ENCODE results near the gene DNAJC3. TPM values are rescaled to one million over a fixed set of nuclear protein-coding genes. Genes with fewer than 3 reads are reported as not detected.
"Not testable (repeated sequence)": the region's sequence is repeated elsewhere in the genome, so short reads cannot be mapped to it uniquely, and the experiment has no call there.

Gene DNAJC3
- total RNA-seq, 1 experiment from 2014 or later = 21.2 TPM

DNA sequence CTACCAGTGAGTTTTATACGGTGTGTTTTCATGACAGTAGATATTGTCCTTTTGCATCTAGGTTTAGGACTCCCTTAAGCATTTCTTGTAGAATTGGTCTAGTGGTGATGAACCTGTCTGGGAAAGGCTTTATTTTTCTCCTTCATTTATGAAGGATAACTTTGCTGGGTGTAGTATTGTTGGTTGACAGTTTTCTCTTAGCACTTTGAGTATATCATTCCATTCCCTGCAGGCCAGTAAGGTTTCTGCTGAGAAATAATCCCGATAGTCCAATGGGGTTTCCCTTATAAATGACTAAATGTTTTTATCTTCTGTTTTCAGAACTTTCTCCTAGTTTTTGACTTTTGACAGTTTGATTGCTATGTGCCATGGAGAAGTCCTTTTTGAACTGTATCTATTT, 57.2 kb downstream of the DNAJC3 start:
- H2BK15ac ChIP-seq (ENCODE audit: low read depth, low read length) = no peak overlapping the region
- Mint-ChIP-seq H3K4me1 (no peaks in the 10 kb centered on the region), H3K36me3 (ENCODE audit: insufficient read depth in 1 of 3, low read depth in 3 of 3) (peaks cover 39 to 54% (median 48%) of the 10 kb centered on the region in 3 experiments), H3K27me3 (ENCODE audit: low read depth) (no peaks in the 10 kb centered on the region; the same call in 1 of the 2 replicates), H3K27ac (no peak overlapping the region), H3K9me3 (peaks cover 41 to 43% of the 10 kb centered on the region in 2 experiments), H3K4me3 (no peak overlapping the region)
- H3K18ac ChIP-seq (ENCODE audit: insufficient read length, low read depth, low read length) = no peak overlapping the region
- H3K4me2 ChIP-seq (ENCODE audit: insufficient read depth, insufficient read length, low read length) = no peak overlapping the region
- no peak overlapping the region for H4K8ac ChIP-seq (replicated peaks; ENCODE audit: insufficient read length, low read depth, low read length)
- no peak overlapping the region for H4K91ac ChIP-seq (ENCODE audit: insufficient read length, low read depth, low read length)
- peaks cover 10% of the 10 kb centered on the region for H3K9me3 ChIP-seq (ENCODE audit: control insufficient read depth, low read depth, low read length)
- TF ChIP-seq, protein P1, sequence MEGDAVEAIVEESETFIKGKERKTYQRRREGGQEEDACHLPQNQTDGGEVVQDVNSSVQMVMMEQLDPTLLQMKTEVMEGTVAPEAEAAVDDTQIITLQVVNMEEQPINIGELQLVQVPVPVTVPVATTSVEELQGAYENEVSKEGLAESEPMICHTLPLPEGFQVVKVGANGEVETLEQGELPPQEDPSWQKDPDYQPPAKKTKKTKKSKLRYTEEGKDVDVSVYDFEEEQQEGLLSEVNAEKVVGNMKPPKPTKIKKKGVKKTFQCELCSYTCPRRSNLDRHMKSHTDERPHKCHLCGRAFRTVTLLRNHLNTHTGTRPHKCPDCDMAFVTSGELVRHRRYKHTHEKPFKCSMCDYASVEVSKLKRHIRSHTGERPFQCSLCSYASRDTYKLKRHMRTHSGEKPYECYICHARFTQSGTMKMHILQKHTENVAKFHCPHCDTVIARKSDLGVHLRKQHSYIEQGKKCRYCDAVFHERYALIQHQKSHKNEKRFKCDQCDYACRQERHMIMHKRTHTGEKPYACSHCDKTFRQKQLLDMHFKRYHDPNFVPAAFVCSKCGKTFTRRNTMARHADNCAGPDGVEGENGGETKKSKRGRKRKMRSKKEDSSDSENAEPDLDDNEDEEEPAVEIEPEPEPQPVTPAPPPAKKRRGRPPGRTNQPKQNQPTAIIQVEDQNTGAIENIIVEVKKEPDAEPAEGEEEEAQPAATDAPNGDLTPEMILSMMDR (conservative IDR thresholded peaks at IDR 0.05) = no peak
- H3K9ac ChIP-seq (ENCODE audit: extremely low read depth, insufficient read length, low read length) = no peak overlapping the region
- no peak overlapping the region for H2BK12ac ChIP-seq (ENCODE audit: insufficient read length, low read depth, low read length)
- H2AFZ ChIP-seq (ENCODE audit: low read length) = no peak overlapping the region
- H3K27me3 ChIP-seq (ENCODE audit: insufficient read depth, low read length) = no peaks in the 10 kb centered on the region
- H2BK20ac ChIP-seq (ENCODE audit: low read depth, low read length, poor library complexity, severe bottlenecking) = no peak overlapping the region
- no peaks in the 10 kb centered on the region for H4K20me1 ChIP-seq (ENCODE audit: control insufficient read depth, insufficient read depth, insufficient read length)
- H3K79me1 ChIP-seq (ENCODE audit: insufficient read depth, low read depth, low read length, poor library complexity, severe bottlenecking) = no peaks in the 10 kb centered on the region
- H2AK5ac ChIP-seq (ENCODE audit: insufficient read length, low read length) = no peak overlapping the region
- no peaks in the 10 kb centered on the region for H3K4me1 ChIP-seq (ENCODE audit: insufficient read depth, low read length)
- no peak overlapping the region for H3T11ph ChIP-seq (ENCODE audit: low read length)
- H2BK5ac ChIP-seq (ENCODE audit: insufficient read length, low read length) = no peak overlapping the region
- H3K14ac ChIP-seq (ENCODE audit: insufficient read depth, low read length) = no peak overlapping the region
- H3K56ac ChIP-seq (ENCODE audit: insufficient read length, low read depth, low read length) = no peak overlapping the region
- no peak for DNase-seq
- H3K23ac ChIP-seq (ENCODE audit: insufficient read length, low read depth, low read length) = no peak overlapping the region
- H3K27ac ChIP-seq (ENCODE audit: insufficient read length, low read depth, low read length) = no peak overlapping the region
- H3K23me2 ChIP-seq (ENCODE audit: insufficient read length, low read depth, low read length, poor library complexity, severe bottlenecking) = no peaks in the 10 kb centered on the region
- H2BK120ac ChIP-seq (ENCODE audit: low read depth, low read length, poor library complexity, severe bottlenecking) = no peak overlapping the region
- no CpG with 5 or more reads among the region's 2 CpGs for WGBS (ENCODE audit: extremely low coverage, insufficient read length, low lambda C conversion rate)
- H3K79me2 ChIP-seq (ENCODE audit: insufficient read depth, low read length) = no peaks in the 10 kb centered on the region
- H4K5ac ChIP-seq (ENCODE audit: insufficient read length, low read depth, low read length) = no peak overlapping the region
- H3K4ac ChIP-seq (ENCODE audit: low read depth, low read length) = no peak overlapping the region

DNA sequence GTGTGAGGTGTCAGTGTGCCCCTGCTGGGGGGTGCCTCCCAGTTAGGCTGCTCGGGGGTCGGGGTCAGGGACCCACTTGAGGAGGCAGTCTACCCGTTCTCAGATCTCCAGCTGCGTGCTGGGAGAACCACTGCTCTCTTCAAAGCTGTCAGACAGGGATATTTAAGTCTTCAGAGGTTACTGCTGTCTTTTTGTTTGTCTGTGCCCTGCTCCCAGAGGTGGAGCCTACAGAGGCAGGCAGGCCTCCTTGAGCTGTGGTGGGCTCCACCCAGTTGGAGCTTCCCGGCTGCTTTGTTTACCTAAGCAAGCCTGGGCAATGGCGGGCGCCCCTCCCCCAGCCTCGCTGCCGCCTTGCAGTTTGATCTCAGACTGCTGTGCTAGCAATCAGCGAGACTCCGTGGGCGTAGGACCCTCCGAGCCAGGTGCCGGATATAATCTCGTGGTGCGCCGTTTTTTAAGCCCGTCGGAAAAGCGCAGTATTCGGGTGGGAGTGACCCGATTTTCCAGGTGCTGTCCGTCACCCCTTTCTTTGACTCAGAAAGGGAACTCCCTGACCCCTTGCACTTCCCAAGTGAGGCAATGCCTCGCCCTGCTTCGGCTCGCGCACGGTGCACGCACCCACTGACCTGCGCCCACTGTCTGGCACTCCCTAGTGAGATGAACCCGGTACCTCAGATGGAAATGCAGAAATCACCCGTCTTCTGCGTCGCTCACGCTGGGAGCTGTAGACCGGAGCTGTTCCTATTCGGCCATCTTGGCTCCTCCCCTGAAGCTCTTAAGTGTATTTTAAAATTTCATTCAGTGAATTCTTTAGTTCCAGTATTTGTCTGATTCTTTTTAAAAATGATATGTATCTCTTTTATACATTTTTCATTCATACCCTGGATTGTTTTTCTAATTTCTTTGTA, 63.4 kb downstream of the DNAJC3 start:
- not testable (repeated sequence) for H3K79me1 ChIP-seq (ENCODE audit: insufficient read depth, low read depth, low read length, poor library complexity, severe bottlenecking); H2AFZ ChIP-seq (ENCODE audit: low read length); H2BK12ac ChIP-seq (ENCODE audit: insufficient read length, low read depth, low read length); H2BK120ac ChIP-seq (ENCODE audit: low read depth, low read length, poor library complexity, severe bottlenecking); H3K79me2 ChIP-seq (ENCODE audit: insufficient read depth, low read length); DNase-seq; H4K8ac ChIP-seq (replicated peaks; ENCODE audit: insufficient read length, low read depth, low read length); H3K4me1 ChIP-seq (ENCODE audit: insufficient read depth, low read length); H3K4ac ChIP-seq (ENCODE audit: low read depth, low read length); H3T11ph ChIP-seq (ENCODE audit: low read length); H2BK20ac ChIP-seq (ENCODE audit: low read depth, low read length, poor library complexity, severe bottlenecking); H4K5ac ChIP-seq (ENCODE audit: insufficient read length, low read depth, low read length); H3K23me2 ChIP-seq (ENCODE audit: insufficient read length, low read depth, low read length, poor library complexity, severe bottlenecking); H3K27ac ChIP-seq (ENCODE audit: insufficient read length, low read depth, low read length); H3K56ac ChIP-seq (ENCODE audit: insufficient read length, low read depth, low read length); H3K18ac ChIP-seq (ENCODE audit: insufficient read length, low read depth, low read length); H4K91ac ChIP-seq (ENCODE audit: insufficient read length, low read depth, low read length); H2BK15ac ChIP-seq (ENCODE audit: low read depth, low read length); H2AK5ac ChIP-seq (ENCODE audit: insufficient read length, low read length); H3K27me3 Mint-ChIP-seq (ENCODE audit: low read depth); H3K9me3 ChIP-seq (ENCODE audit: control insufficient read depth, low read depth, low read length); H4K20me1 ChIP-seq (ENCODE audit: control insufficient read depth, insufficient read depth, insufficient read length); H3K14ac ChIP-seq (ENCODE audit: insufficient read depth, low read length); H3K4me2 ChIP-seq (ENCODE audit: insufficient read depth, insufficient read length, low read length); H3K9ac ChIP-seq (ENCODE audit: extremely low read depth, insufficient read length, low read length); H2BK5ac ChIP-seq (ENCODE audit: insufficient read length, low read length); H3K23ac ChIP-seq (ENCODE audit: insufficient read length, low read depth, low read length); H3K27me3 ChIP-seq (ENCODE audit: insufficient read depth, low read length)
- peak overlapping the region in 2 of 3 experiments; percentile 34 to 37; a peak in 2 of 7 replicates for H3K27ac Mint-ChIP-seq
- peaks cover 11 to 12% of the 10 kb centered on the region in 2 experiments for H3K4me1 Mint-ChIP-seq
- peak overlapping the region; percentile 57 to 69 for H3K4me3 Mint-ChIP-seq
- H3K9me3 Mint-ChIP-seq = peaks cover 12 to 16% of the 10 kb centered on the region in 2 experiments
- WGBS (ENCODE audit: extremely low coverage, insufficient read length, low lambda C conversion rate) = no CpG with 5 or more reads among the region's 37 CpGs
- H3K36me3 Mint-ChIP-seq (ENCODE audit: insufficient read depth in 1 of 3, low read depth in 3 of 3) = peaks cover 5 to 23% (median 13%) of the 10 kb centered on the region in 3 experiments

All from H9 (cell line).